Renal pelvis (tissue), 4 donors: ENCODE data around the gene RHOV. TPM values are rescaled to one million over a fixed set of nuclear protein-coding genes. Genes with fewer than 3 reads are reported as not detected.
"Not testable (repeated sequence)": the region's sequence is repeated elsewhere in the genome, so short reads cannot be mapped to it uniquely, and the experiment has no call there.

Source experiments
- DNase-seq: peaks from one replicate; pipeline ENCODE4 v3.0.0-alpha.2; 2013
- polyA plus RNA-seq, 3 donors: library from polyadenylated mRNA; unstranded; fragments of 120-200 nt; gene quantifications; one replicate each; pipeline ENCODE4 v1.2.1, GENCODE V29; 2013; ENCODE audit not compliant: insufficient read length in 3 of 3

RHOV gene
- polyA plus RNA-seq, 3 donors, result 1.7 to 2.0 (median 1.8) TPM

GRCh38 chr15:40877694-40878093 is 3.7 kb upstream of the RHOV start:
- no peak for DNase-seq

GRCh38 chr15:40875991-40876730 is 2.1 kb upstream of the RHOV start:
- no peak for DNase-seq

GRCh38 chr15:40872791-40873693 is 992 bp downstream of the RHOV start:
- no peak for DNase-seq

- DNase-seq, result no peak
These were observed 2.1 kb downstream of the RHOV start for GRCh38 chr15:40871749-40872617.

- DNase-seq, result no peak
These were observed 3.3 kb downstream of the RHOV start for GRCh38 chr15:40870716-40871115.

GRCh38 chr15:40869686-40870085 is 4.3 kb downstream of the RHOV start:
- no peak for DNase-seq

- no peak for DNase-seq
These were observed 6.8 kb downstream of the RHOV start for GRCh38 chr15:40867199-40867598.

- DNase-seq, result no peak
These were observed 10.3 kb downstream of the RHOV start for GRCh38 chr15:40863660-40864270.

- not testable (repeated sequence) for DNase-seq
These were observed 12.9 kb downstream of the RHOV start for GRCh38 chr15:40861147-40861546.

- DNase-seq, result peak; percentile 79
These were observed 14.7 kb downstream of the RHOV start for GRCh38 chr15:40859206-40859851.

- DNase-seq, result no peak
These were observed 15.3 kb downstream of the RHOV start for GRCh38 chr15:40858706-40859105.

- peak; percentile 81 for DNase-seq
These were observed 16.3 kb downstream of the RHOV start for GRCh38 chr15:40857601-40858341.

GRCh38 chr15:40856746-40857145 is 17.3 kb downstream of the RHOV start:
- DNase-seq, result no peak

GRCh38 chr15:40855706-40856234 is 18.3 kb downstream of the RHOV start:
- no peak for DNase-seq

GRCh38 chr15:40854161-40854560 is 19.9 kb downstream of the RHOV start:
- no peak for DNase-seq

- no peak for DNase-seq
These were observed 20.7 kb downstream of the RHOV start for GRCh38 chr15:40853241-40853890.

GRCh38 chr15:40852529-40852928 is 21.5 kb downstream of the RHOV start:
- no peak for DNase-seq

GRCh38 chr15:40850576-40851112 is 23.4 kb downstream of the RHOV start:
- DNase-seq, result no peak
